Measurements from ENCODE around the gene LPIN1. TPM values are rescaled to one million over a fixed set of nuclear protein-coding genes. Genes with fewer than 3 reads are reported as not detected.

The LPIN1 gene
- total and polyA plus RNA-seq, 2 of the 13 experiments (the other 11 are each of a cell fraction or from before 2014, with no cell fraction given) = 9.7 to 19.4 TPM

- no peaks in the 10 kb centered on the region for H3K79me2 ChIP-seq (ENCODE audit: insufficient read depth, low read length)
- no peaks in the 10 kb centered on the region for H3K9me3 ChIP-seq (ENCODE audit: low read length)
- H2AFZ ChIP-seq (ENCODE audit: low read length) = no peak overlapping the region
- WGBS (ENCODE audit: low lambda C conversion rate) = 85% methylated on average over 6 of the region's 6 CpGs
- no peaks in the 10 kb centered on the region for H3K4me1 ChIP-seq (ENCODE audit: insufficient read depth, low read length)
- no peak for ATAC-seq
- H3K36me3 ChIP-seq (replicated peaks in 1 of 2; ENCODE audit: control insufficient read depth in 1 of 2, insufficient read depth in 2 of 2, low read length in 2 of 2) = peaks cover 6 to 62% of the 10 kb centered on the region in 2 experiments
- H3K27me3 ChIP-seq (ENCODE audit: control insufficient read depth in 1 of 2, insufficient read depth in 2 of 2, low read length in 2 of 2) = no peaks in the 10 kb centered on the region
- no peak for FAIRE-seq
- no peak overlapping the region for H3K4me2 ChIP-seq (ENCODE audit: low read depth, low read length)
- ChIA-PET POLR2A (no interaction called here), CTCF (ENCODE audit: low intra/inter-chr PET ratio, low total read pairs) (no interaction called here)
- in situ Hi-C loops (cut with HindIII; ENCODE audit: extremely low pct_ligation_motif_present, low pct_unique_long_range_greater_than_20kb) = no loop called here
- no TSS peak for BruUV-seq (replicated peaks)
- DNase-seq (ENCODE audit: low spot score) = no peak
- H3K4me3 ChIP-seq (replicated peaks in 1 of 3; ENCODE audit: insufficient read depth in 1 of 3, low read depth in 2 of 3, low read length in 3 of 3) = no peak overlapping the region
- H3K27ac ChIP-seq (ENCODE audit: extremely low read length, insufficient read depth, low read length) = no peak overlapping the region
- TF ChIP-seq ZNF317 (CRISPR knock-in tag; IDR thresholded peaks at IDR 0.05) (no peak), NONO (IDR thresholded peaks at IDR 0.05) (no peak), NONO (CRISPR knock-in tag; conservative IDR thresholded peaks at IDR 0.05) (no peak), STAG1 (CRISPR knock-in tag; IDR thresholded peaks at IDR 0.05) (no peak), RBM39 (IDR thresholded peaks at IDR 0.05; ENCODE audit: low read depth, low read length, poor library complexity, severe bottlenecking) (no peak), KDM4B (CRISPR knock-in tag; IDR thresholded peaks at IDR 0.05) (no peak), MAFF (IDR thresholded peaks at IDR 0.05; ENCODE audit: low read depth, low read length) (peak; percentile 71), MAFK (conservative IDR thresholded peaks at IDR 0.05 in 1 of 2, IDR thresholded peaks at IDR 0.05 in 1 of 2; ENCODE audit: low read length in 2 of 2) (peak; percentile 57 to 77; a peak in 3 of 4 replicates)
- intact Hi-C loops (cut with micrococcal nuclease; ENCODE audit: unreplicated experiment) = no loop called here
- H3K9ac ChIP-seq (ENCODE audit: insufficient read depth, low read depth, low read length) = no peak overlapping the region
- no peaks in the 10 kb centered on the region for H4K20me1 ChIP-seq (ENCODE audit: insufficient read depth, low read length)
Measured at GRCh38 chr2:11770531-11771188, 24.2 kb downstream of the LPIN1 start.

- WGBS (ENCODE audit: low lambda C conversion rate) = 96% methylated on average over 8 of the region's 8 CpGs
- ATAC-seq = no peak
- CTCF ChIA-PET (ENCODE audit: low intra/inter-chr PET ratio, low total read pairs) = no interaction called here
- peaks cover 6 to 48% of the 10 kb centered on the region in 2 experiments for H3K36me3 ChIP-seq (replicated peaks in 1 of 2; ENCODE audit: control insufficient read depth in 1 of 2, insufficient read depth in 2 of 2, low read length in 2 of 2)
- no peaks in the 10 kb centered on the region for H3K9me3 ChIP-seq (ENCODE audit: low read length)
- no peak overlapping the region for H3K9ac ChIP-seq (ENCODE audit: insufficient read depth, low read depth, low read length)
- no peaks in the 10 kb centered on the region for H3K4me1 ChIP-seq (ENCODE audit: insufficient read depth, low read length)
- no peak overlapping the region for H3K27ac ChIP-seq (ENCODE audit: extremely low read length, insufficient read depth, low read length)
- H3K4me2 ChIP-seq (ENCODE audit: low read depth, low read length) = no peak overlapping the region
- H2AFZ ChIP-seq (ENCODE audit: low read length) = no peak overlapping the region
- DNase-seq (ENCODE audit: low spot score) = no peak
- intact Hi-C loops (cut with micrococcal nuclease; ENCODE audit: unreplicated experiment) = no loop called here
- TF ChIP-seq ZBTB7A (CRISPR knock-in tag; IDR thresholded peaks at IDR 0.05) (no peak), FOSL1 (CRISPR knock-in tag; IDR thresholded peaks at IDR 0.05; ENCODE audit: borderline replicate concordance) (no peak), MXD3 (CRISPR knock-in tag; IDR thresholded peaks at IDR 0.05) (no peak), ZNF34 (CRISPR knock-in tag; IDR thresholded peaks at IDR 0.05; ENCODE audit: borderline replicate concordance) (no peak), AGO2 (optimal IDR thresholded peaks at IDR 0.05; ENCODE audit: low read depth, low read length) (no peak), ZNF672 (CRISPR knock-in tag; IDR thresholded peaks at IDR 0.05) (no peak), SIN3A (IDR thresholded peaks at IDR 0.05; ENCODE audit: borderline replicate concordance, low read depth, low read length) (no peak), ZNF143 (CRISPR knock-in tag; IDR thresholded peaks at IDR 0.05) (no peak)
- in situ Hi-C loops (cut with HindIII; ENCODE audit: extremely low pct_ligation_motif_present, low pct_unique_long_range_greater_than_20kb) = no loop called here
- POLR2A ChIA-PET = no interaction called here
- H4K20me1 ChIP-seq (ENCODE audit: insufficient read depth, low read length) = no peaks in the 10 kb centered on the region
- FAIRE-seq = no peak
- no peaks in the 10 kb centered on the region for H3K27me3 ChIP-seq (ENCODE audit: control insufficient read depth in 1 of 2, insufficient read depth in 2 of 2, low read length in 2 of 2)
- H3K4me3 ChIP-seq (replicated peaks in 1 of 3; ENCODE audit: insufficient read depth in 1 of 3, low read depth in 2 of 3, low read length in 3 of 3) = no peak overlapping the region
- no peaks in the 10 kb centered on the region for H3K79me2 ChIP-seq (ENCODE audit: insufficient read depth, low read length)
- BruUV-seq (replicated peaks) = no TSS peak
Measured at GRCh38 chr2:11771971-11772615, 25.7 kb downstream of the LPIN1 start.
